Measurements from ENCODE around the gene BANF2. TPM values are rescaled to one million over a fixed set of nuclear protein-coding genes. Genes with fewer than 3 reads are reported as not detected.

Gene BANF2
- polyA plus RNA-seq, 1 of the 3 experiments (the other 2 are of a cell fraction): not detected

DNA sequence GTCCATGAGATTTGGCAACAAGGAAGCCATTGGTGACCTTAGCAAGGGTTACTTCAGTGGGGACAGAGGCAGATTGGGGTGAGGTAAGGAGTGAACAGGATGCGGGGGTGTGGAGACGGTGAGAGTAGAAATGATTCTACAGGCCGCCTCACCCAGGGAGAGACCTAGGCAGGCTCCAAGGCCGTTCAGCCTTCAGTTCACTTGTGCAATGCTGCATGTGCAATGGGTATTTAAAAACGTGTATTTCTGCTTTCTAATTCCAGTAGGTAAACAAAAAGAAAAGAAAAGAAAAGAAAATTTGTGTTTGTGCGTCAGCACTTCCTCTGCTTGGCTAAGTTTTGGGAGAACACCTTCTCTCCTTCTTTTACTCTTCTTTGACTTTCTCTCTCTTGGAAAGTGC lies 56.8 kb downstream of the BANF2 start:
- Histone ChIP-seq H2AFZ (ENCODE audit: low read depth) (no peak overlapping the region), H3K27me3 (ENCODE audit: insufficient read depth) (peaks cover 13% of the 10 kb centered on the region; the same call in 1 of the 2 replicates), H3K27ac (ENCODE audit: low read depth in 2 of 2, low read length in 1 of 2) (no peak overlapping the region), H3K4me1 (ENCODE audit: control insufficient read depth in 1 of 2, insufficient read depth in 2 of 2, low read depth in 1 of 2, low read length in 1 of 2) (no peaks in the 10 kb centered on the region), H4K20me1 (ENCODE audit: insufficient read depth) (no peaks in the 10 kb centered on the region), H3K9ac (no peak overlapping the region), H3K4me3 (ENCODE audit: low read depth in 2 of 2, low read length in 1 of 2) (no peak overlapping the region), H3K4me2 (no peak overlapping the region), H3K9me3 (no peaks in the 10 kb centered on the region), H3K36me3 (replicated peaks in 1 of 2; ENCODE audit: control insufficient read depth in 1 of 2, insufficient read depth in 2 of 2, low read length in 1 of 2) (no peaks in the 10 kb centered on the region), H3K9me2 (no peaks in the 10 kb centered on the region), H3F3A (replicated peaks; ENCODE audit: insufficient read depth) (no peaks in the 10 kb centered on the region), H3K79me2 (ENCODE audit: insufficient read depth) (no peaks in the 10 kb centered on the region)
- DNase-seq: no peak
- TF ChIP-seq SMC3 (IDR thresholded peaks at IDR 0.05; ENCODE audit: low read depth, low read length) (no peak), TAF1 (IDR thresholded peaks at IDR 0.05; ENCODE audit: borderline replicate concordance, low read depth, low read length) (no peak), YY1 (IDR thresholded peaks at IDR 0.05; ENCODE audit: low read depth) (no peak), TEAD4 (IDR thresholded peaks at IDR 0.05; ENCODE audit: borderline replicate concordance, insufficient read depth) (no peak), MXI1 (IDR thresholded peaks at IDR 0.05; ENCODE audit: low read depth, low read length) (no peak), CHD2 (IDR thresholded peaks at IDR 0.05; ENCODE audit: low read length, partially characterized antibody) (no peak), ELF1 (IDR thresholded peaks at IDR 0.05) (no peak), FOXM1 (IDR thresholded peaks at IDR 0.05; ENCODE audit: low read depth) (no peak), FOXJ3 (CRISPR knock-in tag; IDR thresholded peaks at IDR 0.05) (no peak), NRF1 (IDR thresholded peaks at IDR 0.05; ENCODE audit: low read depth, low read length) (no peak), EP300 (IDR thresholded peaks at IDR 0.05; ENCODE audit: borderline replicate concordance in 1 of 2, low read depth in 1 of 2, low read length in 1 of 2) (no peak), RCOR1 (IDR thresholded peaks at IDR 0.05; ENCODE audit: low read length) (no peak), JUND (IDR thresholded peaks at IDR 0.05) (no peak)
- TF ChIP-seq, protein P1, sequence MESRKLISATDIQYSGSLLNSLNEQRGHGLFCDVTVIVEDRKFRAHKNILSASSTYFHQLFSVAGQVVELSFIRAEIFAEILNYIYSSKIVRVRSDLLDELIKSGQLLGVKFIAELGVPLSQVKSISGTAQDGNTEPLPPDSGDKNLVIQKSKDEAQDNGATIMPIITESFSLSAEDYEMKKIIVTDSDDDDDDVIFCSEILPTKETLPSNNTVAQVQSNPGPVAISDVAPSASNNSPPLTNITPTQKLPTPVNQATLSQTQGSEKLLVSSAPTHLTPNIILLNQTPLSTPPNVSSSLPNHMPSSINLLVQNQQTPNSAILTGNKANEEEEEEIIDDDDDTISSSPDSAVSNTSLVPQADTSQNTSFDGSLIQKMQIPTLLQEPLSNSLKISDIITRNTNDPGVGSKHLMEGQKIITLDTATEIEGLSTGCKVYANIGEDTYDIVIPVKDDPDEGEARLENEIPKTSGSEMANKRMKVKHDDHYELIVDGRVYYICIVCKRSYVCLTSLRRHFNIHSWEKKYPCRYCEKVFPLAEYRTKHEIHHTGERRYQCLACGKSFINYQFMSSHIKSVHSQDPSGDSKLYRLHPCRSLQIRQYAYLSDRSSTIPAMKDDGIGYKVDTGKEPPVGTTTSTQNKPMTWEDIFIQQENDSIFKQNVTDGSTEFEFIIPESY (IDR thresholded peaks at IDR 0.05; ENCODE audit: borderline replicate concordance, low read depth): no peak
- TF ChIP-seq, protein P2, sequence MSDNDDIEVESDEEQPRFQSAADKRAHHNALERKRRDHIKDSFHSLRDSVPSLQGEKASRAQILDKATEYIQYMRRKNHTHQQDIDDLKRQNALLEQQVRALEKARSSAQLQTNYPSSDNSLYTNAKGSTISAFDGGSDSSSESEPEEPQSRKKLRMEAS (IDR thresholded peaks at IDR 0.05; ENCODE audit: low read depth): no peak
- TF ChIP-seq, protein P3, sequence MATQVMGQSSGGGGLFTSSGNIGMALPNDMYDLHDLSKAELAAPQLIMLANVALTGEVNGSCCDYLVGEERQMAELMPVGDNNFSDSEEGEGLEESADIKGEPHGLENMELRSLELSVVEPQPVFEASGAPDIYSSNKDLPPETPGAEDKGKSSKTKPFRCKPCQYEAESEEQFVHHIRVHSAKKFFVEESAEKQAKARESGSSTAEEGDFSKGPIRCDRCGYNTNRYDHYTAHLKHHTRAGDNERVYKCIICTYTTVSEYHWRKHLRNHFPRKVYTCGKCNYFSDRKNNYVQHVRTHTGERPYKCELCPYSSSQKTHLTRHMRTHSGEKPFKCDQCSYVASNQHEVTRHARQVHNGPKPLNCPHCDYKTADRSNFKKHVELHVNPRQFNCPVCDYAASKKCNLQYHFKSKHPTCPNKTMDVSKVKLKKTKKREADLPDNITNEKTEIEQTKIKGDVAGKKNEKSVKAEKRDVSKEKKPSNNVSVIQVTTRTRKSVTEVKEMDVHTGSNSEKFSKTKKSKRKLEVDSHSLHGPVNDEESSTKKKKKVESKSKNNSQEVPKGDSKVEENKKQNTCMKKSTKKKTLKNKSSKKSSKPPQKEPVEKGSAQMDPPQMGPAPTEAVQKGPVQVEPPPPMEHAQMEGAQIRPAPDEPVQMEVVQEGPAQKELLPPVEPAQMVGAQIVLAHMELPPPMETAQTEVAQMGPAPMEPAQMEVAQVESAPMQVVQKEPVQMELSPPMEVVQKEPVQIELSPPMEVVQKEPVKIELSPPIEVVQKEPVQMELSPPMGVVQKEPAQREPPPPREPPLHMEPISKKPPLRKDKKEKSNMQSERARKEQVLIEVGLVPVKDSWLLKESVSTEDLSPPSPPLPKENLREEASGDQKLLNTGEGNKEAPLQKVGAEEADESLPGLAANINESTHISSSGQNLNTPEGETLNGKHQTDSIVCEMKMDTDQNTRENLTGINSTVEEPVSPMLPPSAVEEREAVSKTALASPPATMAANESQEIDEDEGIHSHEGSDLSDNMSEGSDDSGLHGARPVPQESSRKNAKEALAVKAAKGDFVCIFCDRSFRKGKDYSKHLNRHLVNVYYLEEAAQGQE (IDR thresholded peaks at IDR 0.05; ENCODE audit: low read depth, low read length): no peak
- TF ChIP-seq, protein P4, sequence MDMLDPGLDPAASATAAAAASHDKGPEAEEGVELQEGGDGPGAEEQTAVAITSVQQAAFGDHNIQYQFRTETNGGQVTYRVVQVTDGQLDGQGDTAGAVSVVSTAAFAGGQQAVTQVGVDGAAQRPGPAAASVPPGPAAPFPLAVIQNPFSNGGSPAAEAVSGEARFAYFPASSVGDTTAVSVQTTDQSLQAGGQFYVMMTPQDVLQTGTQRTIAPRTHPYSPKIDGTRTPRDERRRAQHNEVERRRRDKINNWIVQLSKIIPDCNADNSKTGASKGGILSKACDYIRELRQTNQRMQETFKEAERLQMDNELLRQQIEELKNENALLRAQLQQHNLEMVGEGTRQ (IDR thresholded peaks at IDR 0.05; ENCODE audit: borderline replicate concordance, low read depth, low read length): no peak
- TF ChIP-seq, protein P5, sequence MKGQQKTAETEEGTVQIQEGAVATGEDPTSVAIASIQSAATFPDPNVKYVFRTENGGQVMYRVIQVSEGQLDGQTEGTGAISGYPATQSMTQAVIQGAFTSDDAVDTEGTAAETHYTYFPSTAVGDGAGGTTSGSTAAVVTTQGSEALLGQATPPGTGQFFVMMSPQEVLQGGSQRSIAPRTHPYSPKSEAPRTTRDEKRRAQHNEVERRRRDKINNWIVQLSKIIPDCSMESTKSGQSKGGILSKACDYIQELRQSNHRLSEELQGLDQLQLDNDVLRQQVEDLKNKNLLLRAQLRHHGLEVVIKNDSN (IDR thresholded peaks at IDR 0.05; ENCODE audit: borderline replicate concordance, low read depth): no peak
- TF ChIP-seq, protein P6, sequence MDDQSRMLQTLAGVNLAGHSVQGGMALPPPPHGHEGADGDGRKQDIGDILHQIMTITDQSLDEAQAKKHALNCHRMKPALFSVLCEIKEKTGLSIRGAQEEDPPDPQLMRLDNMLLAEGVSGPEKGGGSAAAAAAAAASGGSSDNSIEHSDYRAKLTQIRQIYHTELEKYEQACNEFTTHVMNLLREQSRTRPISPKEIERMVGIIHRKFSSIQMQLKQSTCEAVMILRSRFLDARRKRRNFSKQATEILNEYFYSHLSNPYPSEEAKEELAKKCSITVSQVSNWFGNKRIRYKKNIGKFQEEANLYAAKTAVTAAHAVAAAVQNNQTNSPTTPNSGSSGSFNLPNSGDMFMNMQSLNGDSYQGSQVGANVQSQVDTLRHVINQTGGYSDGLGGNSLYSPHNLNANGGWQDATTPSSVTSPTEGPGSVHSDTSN (IDR thresholded peaks at IDR 0.05): no peak
- ChIA-PET CTCF (no interaction called here), POLR2A (no interaction called here)
- 43% methylated on average over 6 of the region's 6 CpGs for WGBS (ENCODE audit: low lambda C conversion rate)
